ENCODE results near the gene SFSWAP.
"Not testable (repeated sequence)": the region's sequence is repeated elsewhere in the genome, so short reads cannot be mapped to it uniquely, and the experiment has no call there.

SFSWAP gene
- total RNA-seq = 109 to 172 (median 122) reads per million in 3 experiments

- DNase-seq = peak; percentile 70
Measured at GRCh38 chr12:131710464-131711457, at the start of gene SFSWAP. Gene SFSWAP, plus strand, starts transcription at chr12:131711090. Its CDS starts 140 bp downstream, at chr12:131711230.

DNA sequence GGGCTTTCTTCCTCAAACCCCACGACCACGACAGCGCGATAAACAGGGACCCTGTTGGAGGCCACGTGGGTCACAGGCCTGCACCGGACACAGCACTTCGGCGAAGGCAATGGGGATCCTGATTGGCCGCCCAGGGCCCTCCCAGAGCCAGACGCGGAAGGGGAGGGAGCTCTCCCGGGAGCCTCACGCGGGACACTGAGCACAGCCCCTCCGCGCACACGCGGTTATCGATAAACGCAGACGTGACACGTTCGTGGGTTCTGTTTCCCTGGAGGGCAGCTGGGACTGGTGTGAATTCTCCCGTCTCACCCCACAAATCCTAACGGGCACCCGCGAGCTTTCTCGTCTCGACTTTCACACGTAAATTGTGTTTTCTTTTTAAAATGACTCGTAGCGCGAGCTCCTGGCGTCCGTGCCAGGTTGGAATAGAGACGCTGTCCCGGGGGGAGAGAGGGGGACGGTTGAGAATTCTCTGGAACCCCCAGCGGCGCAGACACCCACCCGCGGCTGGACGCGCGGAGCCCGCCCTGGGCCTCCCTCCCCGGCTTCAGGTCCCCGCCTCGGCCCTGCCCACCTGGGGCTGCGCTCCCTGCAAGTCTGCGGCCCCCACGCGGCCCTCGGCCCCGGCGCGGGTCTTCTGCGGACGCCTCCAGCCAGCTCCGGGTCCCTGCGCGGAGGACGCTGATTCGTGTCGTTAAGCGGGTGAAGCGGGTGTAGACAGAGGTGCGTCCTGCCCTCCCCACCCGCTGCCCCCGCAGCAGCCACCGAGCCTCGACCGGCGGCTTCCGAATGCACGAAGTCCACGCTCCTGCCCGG lies 49.5 kb upstream of the SFSWAP start:
- DNase-seq = not testable (repeated sequence)

- not testable (repeated sequence) for DNase-seq
Measured at GRCh38 chr12:131661986-131662288, 49.0 kb upstream of the SFSWAP start.

DNA sequence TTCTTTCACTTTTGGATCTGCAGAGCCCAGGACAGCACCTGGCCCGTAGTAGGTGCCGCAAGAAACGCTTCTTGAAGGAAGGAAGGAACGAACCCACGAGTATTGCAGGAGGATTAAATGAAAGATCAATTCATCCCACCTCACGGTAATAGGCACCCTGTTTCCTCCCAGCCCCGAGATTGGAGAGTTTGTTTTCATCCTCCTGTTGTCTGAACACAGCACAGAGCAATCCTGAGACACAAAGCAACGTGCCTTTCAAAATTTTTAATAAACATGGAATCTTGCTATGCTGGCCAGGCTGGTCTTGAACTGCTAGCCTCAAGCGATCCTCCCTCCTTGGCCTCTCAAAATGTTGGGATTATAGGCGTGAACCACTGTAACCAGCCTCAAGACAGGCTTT lies 48.5 kb upstream of the SFSWAP start:
- not testable (repeated sequence) for DNase-seq

DNA sequence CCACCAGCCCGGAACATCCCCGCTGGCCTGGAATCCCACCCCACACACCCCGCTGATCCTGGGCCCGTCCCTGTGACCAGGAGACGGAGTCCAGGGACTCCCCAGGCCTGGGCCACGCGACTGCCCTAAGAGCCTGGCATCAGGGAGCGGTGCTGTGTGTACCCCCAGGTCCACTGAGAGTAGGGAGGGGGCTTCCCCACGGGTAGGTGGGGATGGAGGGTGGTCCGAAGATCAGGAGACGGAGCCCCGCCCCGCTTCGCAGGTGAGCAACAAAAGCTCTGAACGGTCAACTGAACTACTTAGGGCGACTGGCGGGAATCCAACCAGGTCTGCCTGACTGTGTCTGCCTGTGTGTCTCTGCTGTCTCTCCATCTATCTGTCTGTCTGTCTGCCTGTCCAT lies 45.2 kb upstream of the SFSWAP start:
- DNase-seq = not testable (repeated sequence)

GRCh38 chr12:131666486-131666885 lies 44.4 kb upstream of the SFSWAP start:
- not testable (repeated sequence) for DNase-seq

DNA sequence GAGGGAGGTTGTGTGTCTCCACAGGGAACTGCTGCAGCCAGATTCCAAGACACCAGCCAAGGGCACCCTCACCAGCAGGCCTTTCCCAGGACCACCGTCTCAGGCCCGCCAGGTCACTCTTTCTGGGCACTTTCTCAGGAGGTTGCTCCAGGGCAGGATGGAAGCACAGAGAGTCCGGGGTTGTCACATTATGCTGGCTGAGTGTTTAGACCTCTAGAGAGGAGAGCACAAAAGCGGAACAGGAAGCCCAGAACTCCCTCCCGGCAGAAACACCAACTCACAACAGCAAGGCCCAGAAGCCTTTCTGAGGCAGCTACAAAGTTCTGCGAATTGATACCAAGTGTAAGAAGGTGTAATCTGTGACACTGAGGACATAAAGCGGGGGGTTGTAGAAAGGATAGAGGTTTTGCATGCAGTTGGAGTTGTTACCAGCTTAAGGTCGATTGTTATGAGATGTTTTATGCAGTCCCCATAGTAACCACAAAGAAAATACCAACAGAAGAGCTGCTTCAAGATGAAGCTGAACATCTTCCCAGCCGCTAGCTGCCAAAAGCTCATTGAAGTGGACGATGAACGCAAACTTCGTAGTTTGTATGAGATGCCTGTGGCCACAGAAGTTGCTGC lies 43.8 kb upstream of the SFSWAP start:
- DNase-seq = not testable (repeated sequence)

GRCh38 chr12:131671276-131671675 lies 39.6 kb upstream of the SFSWAP start:
- no peak for DNase-seq

- no peak for DNase-seq
Measured at GRCh38 chr12:131671871-131672270, 39.0 kb upstream of the SFSWAP start.

DNA sequence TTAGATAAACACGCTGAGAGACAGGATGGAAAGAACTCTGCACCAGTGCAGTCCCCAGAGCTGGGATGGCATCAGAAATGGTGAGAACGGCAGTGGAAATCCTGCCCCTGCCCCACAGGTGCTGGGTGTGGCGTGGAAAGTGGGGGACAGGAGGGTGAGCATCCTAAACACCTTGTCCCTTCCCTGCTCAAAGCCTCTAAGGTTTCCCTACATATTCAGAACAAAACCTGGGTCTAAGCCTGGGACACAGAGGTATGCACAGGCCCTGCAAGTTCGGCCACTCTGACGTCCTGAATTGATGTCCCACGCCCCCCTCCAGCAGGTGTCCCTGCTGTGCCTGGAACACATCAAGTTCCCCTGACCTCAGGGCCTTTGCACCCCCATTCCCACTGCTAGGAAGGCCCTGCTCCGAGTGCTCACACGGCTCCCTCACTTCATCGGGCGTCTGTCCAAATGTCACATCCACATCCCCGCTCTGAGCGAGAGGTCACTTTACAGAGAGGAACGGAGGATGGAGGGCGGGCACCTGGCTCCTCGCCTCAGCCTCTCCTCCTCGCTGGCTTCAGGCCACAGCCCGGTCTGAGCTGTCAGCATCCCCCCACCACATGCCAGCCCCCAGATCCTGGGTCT lies 38.5 kb upstream of the SFSWAP start:
- DNase-seq = no peak

GRCh38 chr12:131672941-131673887 lies 37.7 kb upstream of the SFSWAP start:
- DNase-seq = no peak

- no peak for DNase-seq
Measured at GRCh38 chr12:131673888-131674257, 37.0 kb upstream of the SFSWAP start.

GRCh38 chr12:131674373-131674772 lies 36.5 kb upstream of the SFSWAP start:
- no peak for DNase-seq

GRCh38 chr12:131675126-131676080 lies 35.5 kb upstream of the SFSWAP start:
- no peak for DNase-seq

DNA sequence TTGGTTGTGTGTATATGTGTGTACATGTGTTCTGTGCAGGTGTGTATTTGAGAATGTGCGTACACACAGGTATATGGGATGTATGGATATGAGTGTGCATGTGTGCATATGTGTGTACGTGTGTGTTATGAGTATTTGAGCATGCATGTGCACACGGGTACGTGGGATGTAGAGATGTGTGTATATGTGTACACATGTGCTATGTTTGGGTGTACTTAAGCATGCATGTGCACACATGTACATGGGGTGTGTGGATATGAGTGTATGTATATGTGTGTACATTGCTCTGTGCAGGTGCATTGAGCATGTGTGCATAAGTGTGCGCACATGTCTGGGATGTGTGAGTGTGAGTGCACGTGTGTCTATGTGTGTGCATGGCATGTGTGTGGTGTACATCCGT lies 34.3 kb upstream of the SFSWAP start:
- DNase-seq = no peak

GRCh38 chr12:131677067-131677466 lies 33.8 kb upstream of the SFSWAP start:
- DNase-seq = not testable (repeated sequence)

- no peak for DNase-seq
Measured at GRCh38 chr12:131677699-131678098, 33.2 kb upstream of the SFSWAP start.

DNA sequence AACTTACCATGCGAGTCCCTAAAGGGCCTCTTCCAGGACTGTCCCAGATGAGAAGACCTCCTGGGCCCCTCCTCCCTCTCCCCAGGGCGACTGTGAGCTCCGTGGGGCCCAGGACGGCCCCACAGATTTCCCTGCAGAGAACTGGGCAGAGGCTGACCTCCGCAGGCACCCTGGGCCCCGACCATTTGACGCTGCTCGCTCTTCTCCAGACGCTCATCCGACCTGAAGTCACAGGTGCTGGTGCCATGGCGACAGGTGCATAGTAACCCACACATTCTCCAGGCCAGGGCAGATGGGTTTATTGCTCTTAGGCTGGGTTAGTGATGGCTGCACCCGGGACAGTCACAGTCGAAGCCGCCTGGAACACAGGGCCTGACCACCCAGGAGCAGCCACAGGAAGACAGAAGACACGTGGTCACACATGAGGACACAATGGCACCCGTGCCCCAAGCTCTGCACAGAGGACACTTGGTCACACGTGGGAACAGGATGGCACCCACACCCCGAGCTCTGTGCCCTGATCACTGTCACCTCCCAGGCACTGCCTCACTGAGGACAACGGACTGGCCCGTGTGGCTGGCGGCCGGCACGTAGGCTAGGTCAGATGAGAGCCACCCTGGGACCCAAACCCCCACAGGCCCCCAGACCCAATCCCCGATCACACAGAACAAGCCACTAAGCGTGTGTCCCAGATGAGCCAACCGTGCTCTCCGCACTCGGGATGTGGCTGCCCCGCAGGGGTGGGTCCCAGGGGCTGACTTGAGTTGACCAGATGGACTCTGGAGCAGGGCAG lies 32.3 kb upstream of the SFSWAP start:
- DNase-seq = not testable (repeated sequence)

DNA sequence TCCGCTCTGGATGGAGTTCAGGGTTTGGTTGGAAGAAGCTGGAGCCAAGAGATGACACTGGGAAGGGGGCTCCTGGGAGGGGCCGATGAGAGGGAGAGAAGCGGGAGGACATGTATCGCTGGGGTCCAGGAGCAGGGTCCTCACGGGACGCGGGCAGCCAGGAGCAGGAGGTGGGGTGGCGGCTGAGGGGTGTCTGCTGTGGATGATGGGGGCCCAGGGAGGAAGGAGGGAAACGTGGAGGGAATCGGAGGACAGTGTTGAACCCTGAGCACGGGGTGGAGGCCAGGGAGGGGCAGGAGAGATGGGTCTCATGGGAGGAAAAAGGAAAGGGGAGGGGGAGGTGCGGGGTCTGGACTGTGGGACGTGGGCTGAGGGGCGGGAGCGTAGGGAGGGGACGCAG lies 31.7 kb upstream of the SFSWAP start:
- DNase-seq = not testable (repeated sequence)
